HEK293 (cell line): ENCODE measurements around the gene MYO7B.

ENCODE experiments used
- GFI1B ChIP-seq: fragments of 450-650 bp; formaldehyde crosslinking; IDR thresholded peaks from 2 replicates; pipeline ENCODE4 v1.5.1; 2016; ENCODE audit warnings: missing biosample characterization, missing genetic modification characterization
- KLF16 ChIP-seq: fragments of 450-650 bp; formaldehyde crosslinking; IDR thresholded peaks from 2 replicates; pipeline ENCODE4 v1.5.1; 2017; ENCODE audit warnings: missing biosample characterization, missing genetic modification characterization
- ZBTB49 ChIP-seq: fragments of 450-650 bp; formaldehyde crosslinking; IDR thresholded peaks from 2 replicates; pipeline ENCODE4 v1.5.1; 2016; ENCODE audit warnings: missing biosample characterization, missing genetic modification characterization, low read depth
- ZNF221 ChIP-seq: fragments of 450-650 bp; formaldehyde crosslinking; IDR thresholded peaks from 2 replicates; pipeline ENCODE4 v1.5.1; 2017; ENCODE audit warnings: missing biosample characterization, missing genetic modification characterization, borderline replicate concordance
- ZNF580 ChIP-seq: fragments of 450-650 bp; formaldehyde crosslinking; IDR thresholded peaks from 2 replicates; pipeline ENCODE4 v1.5.1; 2016; ENCODE audit warnings: missing biosample characterization, missing genetic modification characterization
- TF ChIP-seq, protein P1 (sequence below): fragments of 450-650 bp; formaldehyde crosslinking; IDR thresholded peaks from 2 replicates; pipeline ENCODE4 v1.5.1; 2016; ENCODE audit warnings: missing biosample characterization, missing genetic modification characterization
- TF ChIP-seq, protein P2 (sequence below): fragments of 450-650 bp; formaldehyde crosslinking; IDR thresholded peaks from 2 replicates; pipeline ENCODE4 v1.5.1; 2016; ENCODE audit warnings: missing biosample characterization, missing genetic modification characterization
- TF ChIP-seq, protein P3 (sequence below): fragments of 450-650 bp; formaldehyde crosslinking; IDR thresholded peaks from 2 replicates; pipeline ENCODE4 v1.5.1; 2016; ENCODE audit warnings: missing biosample characterization, missing genetic modification characterization, borderline replicate concordance

- no peak for TF ChIP-seq ZBTB49 (tag by site-specific recombination)
- TF ChIP-seq, protein P1, sequence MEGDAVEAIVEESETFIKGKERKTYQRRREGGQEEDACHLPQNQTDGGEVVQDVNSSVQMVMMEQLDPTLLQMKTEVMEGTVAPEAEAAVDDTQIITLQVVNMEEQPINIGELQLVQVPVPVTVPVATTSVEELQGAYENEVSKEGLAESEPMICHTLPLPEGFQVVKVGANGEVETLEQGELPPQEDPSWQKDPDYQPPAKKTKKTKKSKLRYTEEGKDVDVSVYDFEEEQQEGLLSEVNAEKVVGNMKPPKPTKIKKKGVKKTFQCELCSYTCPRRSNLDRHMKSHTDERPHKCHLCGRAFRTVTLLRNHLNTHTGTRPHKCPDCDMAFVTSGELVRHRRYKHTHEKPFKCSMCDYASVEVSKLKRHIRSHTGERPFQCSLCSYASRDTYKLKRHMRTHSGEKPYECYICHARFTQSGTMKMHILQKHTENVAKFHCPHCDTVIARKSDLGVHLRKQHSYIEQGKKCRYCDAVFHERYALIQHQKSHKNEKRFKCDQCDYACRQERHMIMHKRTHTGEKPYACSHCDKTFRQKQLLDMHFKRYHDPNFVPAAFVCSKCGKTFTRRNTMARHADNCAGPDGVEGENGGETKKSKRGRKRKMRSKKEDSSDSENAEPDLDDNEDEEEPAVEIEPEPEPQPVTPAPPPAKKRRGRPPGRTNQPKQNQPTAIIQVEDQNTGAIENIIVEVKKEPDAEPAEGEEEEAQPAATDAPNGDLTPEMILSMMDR (tag by site-specific recombination) = no peak
- TF ChIP-seq GFI1B = no peak
- TF ChIP-seq, protein P2, sequence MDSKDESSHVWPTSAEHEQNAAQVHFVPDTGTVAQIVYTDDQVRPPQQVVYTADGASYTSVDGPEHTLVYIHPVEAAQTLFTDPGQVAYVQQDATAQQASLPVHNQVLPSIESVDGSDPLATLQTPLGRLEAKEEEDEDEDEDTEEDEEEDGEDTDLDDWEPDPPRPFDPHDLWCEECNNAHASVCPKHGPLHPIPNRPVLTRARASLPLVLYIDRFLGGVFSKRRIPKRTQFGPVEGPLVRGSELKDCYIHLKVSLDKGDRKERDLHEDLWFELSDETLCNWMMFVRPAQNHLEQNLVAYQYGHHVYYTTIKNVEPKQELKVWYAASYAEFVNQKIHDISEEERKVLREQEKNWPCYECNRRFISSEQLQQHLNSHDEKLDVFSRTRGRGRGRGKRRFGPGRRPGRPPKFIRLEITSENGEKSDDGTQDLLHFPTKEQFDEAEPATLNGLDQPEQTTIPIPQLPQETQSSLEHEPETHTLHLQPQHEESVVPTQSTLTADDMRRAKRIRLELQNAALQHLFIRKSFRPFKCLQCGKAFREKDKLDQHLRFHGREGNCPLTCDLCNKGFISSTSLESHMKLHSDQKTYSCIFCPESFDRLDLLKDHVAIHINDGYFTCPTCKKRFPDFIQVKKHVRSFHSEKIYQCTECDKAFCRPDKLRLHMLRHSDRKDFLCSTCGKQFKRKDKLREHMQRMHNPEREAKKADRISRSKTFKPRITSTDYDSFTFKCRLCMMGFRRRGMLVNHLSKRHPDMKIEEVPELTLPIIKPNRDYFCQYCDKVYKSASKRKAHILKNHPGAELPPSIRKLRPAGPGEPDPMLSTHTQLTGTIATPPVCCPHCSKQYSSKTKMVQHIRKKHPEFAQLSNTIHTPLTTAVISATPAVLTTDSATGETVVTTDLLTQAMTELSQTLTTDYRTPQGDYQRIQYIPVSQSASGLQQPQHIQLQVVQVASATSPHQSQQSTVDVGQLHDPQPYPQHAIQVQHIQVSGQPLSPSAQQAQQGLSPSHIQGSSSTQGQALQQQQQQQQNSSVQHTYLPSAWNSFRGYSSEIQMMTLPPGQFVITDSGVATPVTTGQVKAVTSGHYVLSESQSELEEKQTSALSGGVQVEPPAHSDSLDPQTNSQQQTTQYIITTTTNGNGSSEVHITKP = no peak
- TF ChIP-seq ZNF580 (tag by site-specific recombination) = no peak
- no peak for TF ChIP-seq ZNF221 (tag by site-specific recombination)
- TF ChIP-seq KLF16 (tag by site-specific recombination) = no peak
- TF ChIP-seq, protein P3, sequence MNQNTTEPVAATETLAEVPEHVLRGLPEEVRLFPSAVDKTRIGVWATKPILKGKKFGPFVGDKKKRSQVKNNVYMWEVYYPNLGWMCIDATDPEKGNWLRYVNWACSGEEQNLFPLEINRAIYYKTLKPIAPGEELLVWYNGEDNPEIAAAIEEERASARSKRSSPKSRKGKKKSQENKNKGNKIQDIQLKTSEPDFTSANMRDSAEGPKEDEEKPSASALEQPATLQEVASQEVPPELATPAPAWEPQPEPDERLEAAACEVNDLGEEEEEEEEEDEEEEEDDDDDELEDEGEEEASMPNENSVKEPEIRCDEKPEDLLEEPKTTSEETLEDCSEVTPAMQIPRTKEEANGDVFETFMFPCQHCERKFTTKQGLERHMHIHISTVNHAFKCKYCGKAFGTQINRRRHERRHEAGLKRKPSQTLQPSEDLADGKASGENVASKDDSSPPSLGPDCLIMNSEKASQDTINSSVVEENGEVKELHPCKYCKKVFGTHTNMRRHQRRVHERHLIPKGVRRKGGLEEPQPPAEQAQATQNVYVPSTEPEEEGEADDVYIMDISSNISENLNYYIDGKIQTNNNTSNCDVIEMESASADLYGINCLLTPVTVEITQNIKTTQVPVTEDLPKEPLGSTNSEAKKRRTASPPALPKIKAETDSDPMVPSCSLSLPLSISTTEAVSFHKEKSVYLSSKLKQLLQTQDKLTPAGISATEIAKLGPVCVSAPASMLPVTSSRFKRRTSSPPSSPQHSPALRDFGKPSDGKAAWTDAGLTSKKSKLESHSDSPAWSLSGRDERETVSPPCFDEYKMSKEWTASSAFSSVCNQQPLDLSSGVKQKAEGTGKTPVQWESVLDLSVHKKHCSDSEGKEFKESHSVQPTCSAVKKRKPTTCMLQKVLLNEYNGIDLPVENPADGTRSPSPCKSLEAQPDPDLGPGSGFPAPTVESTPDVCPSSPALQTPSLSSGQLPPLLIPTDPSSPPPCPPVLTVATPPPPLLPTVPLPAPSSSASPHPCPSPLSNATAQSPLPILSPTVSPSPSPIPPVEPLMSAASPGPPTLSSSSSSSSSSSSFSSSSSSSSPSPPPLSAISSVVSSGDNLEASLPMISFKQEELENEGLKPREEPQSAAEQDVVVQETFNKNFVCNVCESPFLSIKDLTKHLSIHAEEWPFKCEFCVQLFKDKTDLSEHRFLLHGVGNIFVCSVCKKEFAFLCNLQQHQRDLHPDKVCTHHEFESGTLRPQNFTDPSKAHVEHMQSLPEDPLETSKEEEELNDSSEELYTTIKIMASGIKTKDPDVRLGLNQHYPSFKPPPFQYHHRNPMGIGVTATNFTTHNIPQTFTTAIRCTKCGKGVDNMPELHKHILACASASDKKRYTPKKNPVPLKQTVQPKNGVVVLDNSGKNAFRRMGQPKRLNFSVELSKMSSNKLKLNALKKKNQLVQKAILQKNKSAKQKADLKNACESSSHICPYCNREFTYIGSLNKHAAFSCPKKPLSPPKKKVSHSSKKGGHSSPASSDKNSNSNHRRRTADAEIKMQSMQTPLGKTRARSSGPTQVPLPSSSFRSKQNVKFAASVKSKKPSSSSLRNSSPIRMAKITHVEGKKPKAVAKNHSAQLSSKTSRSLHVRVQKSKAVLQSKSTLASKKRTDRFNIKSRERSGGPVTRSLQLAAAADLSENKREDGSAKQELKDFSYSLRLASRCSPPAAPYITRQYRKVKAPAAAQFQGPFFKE = no peak
These were observed 37.1 kb upstream of the MYO7B start for GRCh38 chr2:127498386-127498785.
